MM.1S (cell line): ENCODE measurements around the gene ABCC3.

Experiments used
- CTCF ChIP-seq: fragments of 300-600 bp; sonication (generic); IDR thresholded peaks from 2 replicates; pipeline ENCODE4 v1.5.1; 2016; ENCODE audit warnings: antibody characterized with exemption, low read length, mixed read lengths
- EZH2 ChIP-seq: fragments of 300-600 bp; sonication (generic); optimal IDR thresholded peaks from 2 replicates; pipeline ENCODE3; 2017; ENCODE audit warnings: low read depth, mild to moderate bottlenecking, antibody characterized with exemption, low read length, mixed read lengths

- TF ChIP-seq CTCF (no peak), EZH2 (no peak)
These were observed 50.6 kb downstream of the ABCC3 start for GRCh38 chr17:50685334-50685665.
